SKM-1 (cell line): ENCODE measurements around the gene ITIH1.
"Not testable (repeated sequence)": the region's sequence is repeated elsewhere in the genome, so short reads cannot be mapped to it uniquely, and the experiment has no call there.

Experiments
- DNase-seq: peaks from one replicate; lab custom pipeline; 2025; ENCODE audit not compliant: unreplicated experiment; lab: John Stamatoyannopoulos, UW

The ITIH1 gene, protein sequence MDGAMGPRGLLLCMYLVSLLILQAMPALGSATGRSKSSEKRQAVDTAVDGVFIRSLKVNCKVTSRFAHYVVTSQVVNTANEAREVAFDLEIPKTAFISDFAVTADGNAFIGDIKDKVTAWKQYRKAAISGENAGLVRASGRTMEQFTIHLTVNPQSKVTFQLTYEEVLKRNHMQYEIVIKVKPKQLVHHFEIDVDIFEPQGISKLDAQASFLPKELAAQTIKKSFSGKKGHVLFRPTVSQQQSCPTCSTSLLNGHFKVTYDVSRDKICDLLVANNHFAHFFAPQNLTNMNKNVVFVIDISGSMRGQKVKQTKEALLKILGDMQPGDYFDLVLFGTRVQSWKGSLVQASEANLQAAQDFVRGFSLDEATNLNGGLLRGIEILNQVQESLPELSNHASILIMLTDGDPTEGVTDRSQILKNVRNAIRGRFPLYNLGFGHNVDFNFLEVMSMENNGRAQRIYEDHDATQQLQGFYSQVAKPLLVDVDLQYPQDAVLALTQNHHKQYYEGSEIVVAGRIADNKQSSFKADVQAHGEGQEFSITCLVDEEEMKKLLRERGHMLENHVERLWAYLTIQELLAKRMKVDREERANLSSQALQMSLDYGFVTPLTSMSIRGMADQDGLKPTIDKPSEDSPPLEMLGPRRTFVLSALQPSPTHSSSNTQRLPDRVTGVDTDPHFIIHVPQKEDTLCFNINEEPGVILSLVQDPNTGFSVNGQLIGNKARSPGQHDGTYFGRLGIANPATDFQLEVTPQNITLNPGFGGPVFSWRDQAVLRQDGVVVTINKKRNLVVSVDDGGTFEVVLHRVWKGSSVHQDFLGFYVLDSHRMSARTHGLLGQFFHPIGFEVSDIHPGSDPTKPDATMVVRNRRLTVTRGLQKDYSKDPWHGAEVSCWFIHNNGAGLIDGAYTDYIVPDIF

DNA sequence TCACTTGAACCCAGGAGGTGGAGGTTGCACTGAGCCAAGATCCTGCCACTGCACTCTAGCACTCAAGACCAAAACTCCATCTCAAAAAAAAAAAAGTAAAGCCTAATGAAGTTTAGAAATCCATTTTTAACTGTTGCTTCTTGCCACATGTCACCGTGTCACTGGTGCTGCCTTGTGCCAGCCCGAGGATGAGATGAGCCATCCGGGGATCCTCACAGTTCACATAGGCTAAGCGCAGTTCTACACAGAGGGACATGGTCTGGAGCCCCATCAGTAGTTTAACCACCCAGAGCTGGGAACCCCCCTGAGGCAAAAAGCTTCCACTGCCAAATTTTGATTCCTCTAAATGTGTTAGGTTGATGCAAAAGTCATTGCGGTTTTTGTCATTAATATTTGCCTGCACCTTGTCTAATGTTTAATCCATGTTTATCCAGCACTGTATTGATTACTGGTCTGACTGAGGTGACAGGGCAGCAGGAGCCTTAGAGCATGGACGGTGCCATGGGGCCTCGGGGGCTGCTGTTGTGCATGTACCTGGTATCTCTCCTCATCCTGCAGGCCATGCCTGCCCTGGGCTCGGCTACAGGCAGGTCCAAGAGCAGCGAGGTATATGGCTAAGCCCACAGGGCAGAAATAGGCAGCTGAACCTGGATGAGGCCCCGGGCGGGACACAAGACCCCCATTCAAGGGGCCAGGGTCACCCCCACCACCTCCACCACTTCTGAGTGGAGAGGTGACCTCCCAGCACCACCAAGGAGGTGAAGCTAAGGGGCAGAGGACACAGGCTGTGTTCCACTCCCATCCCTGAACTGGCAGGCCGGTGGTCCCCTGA lies at the start of gene ITIH1:
ITIH1 (plus strand) TSS at position 473 of the 832 bp plus-strand sequence; CDS start at position 490, 17 bp downstream.
- DNase-seq, result no peak

DNA sequence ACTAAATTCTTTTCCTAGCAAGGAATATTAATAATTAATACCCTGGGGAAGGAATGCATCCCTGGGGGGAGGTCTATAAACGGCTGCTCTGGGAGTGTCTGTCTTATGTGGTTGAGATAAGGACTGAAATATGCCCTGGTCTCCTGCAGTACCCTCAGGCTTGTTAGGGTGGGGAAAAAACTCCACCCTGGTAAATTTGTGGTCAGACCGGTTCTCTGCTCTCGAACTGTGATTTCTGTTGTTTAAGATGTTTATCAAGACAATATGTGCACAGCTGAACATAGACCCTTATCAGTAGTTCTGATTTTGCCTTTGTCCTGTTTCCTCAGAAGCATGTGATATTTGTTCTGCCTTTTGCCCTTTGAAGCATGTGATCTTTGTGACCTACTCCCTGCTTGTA lies 48.6 kb upstream of the ITIH1 start:
- not testable (repeated sequence) for DNase-seq

DNA sequence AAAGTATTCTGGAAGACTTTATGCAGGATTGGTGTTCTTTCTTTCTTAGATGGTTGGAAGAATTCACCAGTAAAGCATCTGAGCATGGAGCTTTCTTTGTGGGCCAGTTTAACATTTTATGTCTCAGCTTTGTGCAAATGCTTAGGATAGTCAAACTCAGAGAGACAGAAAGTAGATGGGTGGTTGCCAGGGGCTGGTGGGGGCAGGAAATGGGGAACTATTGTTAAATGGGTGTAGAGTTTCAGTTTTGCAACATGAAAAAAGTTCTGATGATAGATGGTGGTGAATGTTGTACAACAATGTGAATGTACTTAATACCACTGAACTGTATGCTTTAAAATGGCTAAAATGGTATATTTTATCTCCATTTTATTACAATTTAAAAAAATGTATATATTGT lies 46.7 kb upstream of the ITIH1 start:
- no peak for DNase-seq

DNA sequence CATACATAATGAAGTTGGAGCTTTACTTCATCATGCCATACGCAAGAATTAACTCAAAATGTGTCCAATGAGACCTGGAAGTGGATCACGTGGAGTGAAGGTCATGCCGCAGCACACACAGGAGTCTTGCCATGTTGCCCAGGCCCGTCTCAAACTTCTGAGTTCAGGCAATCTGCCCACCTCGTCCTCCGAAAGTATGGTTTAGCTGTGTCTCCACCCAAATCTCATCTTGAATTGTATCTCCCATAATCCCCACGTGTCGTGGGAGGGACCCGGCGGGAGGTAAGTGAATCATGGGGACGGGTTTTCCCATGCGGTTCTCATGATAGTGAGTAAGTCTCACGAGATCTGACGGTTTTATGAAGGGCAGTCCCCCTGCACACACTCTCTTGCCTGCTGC lies 45.8 kb upstream of the ITIH1 start:
- no peak for DNase-seq

DNA sequence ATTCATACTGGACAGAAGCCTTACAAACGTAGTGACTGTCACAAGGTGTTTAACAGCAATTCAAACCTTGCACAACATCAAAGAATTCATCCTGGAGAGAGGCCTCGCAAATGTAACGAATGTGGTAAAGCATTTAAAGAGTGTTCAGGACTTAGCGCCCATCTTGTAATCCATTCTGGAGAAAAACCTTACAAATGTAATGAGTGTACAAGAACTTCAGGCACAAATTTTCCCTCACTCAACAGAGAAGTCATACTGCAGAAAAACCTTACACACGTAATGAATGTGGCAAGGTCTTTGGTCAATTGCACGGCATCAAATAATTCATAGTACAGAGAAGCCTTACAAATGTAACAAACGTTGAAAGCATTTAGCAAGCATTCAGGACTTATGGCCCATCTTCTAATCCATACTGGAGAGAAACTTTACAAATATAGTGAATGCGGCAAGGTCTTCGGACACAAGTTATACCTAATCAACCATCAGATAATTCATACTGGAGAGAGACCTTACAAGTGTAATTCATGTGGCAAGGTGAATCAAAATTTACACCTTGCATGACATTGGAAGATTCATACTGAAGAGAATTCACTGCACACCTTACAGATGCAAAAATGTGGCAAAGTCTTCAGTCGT lies 44.0 kb upstream of the ITIH1 start:
- DNase-seq, result no peak

DNA sequence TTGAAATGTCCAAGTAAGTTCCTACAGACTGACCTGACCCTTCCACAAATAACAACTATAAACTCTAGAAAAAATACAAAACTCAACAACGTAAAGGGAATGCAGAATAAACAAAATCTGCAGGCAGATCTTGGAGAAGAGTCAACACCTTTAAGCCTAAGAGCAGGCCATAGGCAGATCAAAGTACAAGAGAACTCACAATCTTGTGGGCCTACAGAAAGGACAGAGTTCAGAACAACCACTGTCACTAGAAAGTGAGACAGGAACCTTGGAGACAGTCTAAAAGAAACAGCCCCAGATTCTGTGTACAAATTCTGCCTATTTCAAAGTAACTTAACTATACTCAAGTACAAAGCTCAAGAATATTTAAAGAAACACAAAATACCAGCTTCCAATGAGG lies 37.7 kb upstream of the ITIH1 start:
- DNase-seq, result no peak

DNA sequence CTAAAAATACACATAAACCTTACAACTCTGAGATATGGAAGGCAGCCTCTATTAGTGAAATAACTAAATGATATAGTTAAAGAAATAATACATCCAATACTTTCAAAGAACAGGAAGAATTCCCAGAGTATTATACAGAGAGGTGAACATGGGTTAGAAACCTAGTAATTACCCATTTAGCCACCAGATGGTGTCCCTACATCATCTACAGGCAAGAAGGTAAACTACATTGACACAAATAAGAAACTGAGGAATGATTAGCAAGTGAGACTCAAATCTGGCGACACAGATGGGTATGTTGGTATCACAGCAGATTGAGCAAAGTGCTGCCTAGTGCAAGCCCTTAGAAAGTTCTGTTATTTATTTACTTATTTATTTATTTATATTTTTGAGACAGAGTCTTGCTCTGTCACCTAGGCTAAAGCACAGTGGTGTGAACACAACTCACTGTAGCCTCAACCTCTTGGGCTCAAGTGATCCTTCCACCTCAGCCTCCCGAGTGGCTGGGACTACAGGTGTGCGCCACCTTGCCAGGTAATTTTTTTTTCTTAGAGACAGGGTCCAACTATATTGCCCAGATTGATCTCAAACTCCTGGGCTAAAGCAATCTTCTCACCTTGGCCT lies 34.9 kb upstream of the ITIH1 start:
- DNase-seq, result no peak

DNA sequence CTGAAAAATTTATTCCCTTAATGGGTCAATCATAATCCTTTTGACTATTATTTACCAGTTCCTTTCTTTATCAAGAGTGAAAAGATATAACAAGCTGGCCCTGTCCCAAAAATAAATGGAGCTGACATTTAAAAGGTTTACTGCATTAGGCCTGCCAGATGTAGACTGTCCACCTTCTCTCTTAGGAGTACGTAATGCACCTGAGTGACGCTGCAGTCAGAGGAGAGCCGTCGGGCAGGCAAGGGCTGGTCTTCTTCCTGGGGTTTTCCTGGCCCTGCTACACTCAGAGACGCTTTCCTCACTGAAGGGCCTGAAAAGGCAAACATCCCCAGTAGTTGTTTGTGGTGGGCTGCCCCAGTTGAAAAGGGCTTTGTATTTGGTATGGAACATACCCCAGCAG lies 34.2 kb upstream of the ITIH1 start:
- DNase-seq, result no peak

DNA sequence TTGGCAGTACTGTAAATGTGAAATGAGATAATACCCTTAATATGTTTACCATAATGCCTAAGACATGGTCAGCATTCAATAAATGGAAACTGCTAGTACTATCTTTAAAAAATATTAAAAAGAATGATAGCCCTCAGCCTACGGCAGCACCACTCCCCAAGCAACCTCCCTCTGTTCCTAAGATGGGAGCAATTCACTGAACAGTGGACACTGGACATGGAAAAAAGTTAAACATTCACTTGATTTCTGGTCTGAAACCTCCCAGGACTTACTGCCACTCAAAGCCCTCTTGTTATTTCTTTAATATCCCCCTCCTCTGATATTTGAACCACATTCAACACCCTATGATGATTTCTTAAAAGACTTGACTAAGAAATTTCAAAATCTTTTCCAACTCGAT lies 33.7 kb upstream of the ITIH1 start:
- no peak for DNase-seq

DNA sequence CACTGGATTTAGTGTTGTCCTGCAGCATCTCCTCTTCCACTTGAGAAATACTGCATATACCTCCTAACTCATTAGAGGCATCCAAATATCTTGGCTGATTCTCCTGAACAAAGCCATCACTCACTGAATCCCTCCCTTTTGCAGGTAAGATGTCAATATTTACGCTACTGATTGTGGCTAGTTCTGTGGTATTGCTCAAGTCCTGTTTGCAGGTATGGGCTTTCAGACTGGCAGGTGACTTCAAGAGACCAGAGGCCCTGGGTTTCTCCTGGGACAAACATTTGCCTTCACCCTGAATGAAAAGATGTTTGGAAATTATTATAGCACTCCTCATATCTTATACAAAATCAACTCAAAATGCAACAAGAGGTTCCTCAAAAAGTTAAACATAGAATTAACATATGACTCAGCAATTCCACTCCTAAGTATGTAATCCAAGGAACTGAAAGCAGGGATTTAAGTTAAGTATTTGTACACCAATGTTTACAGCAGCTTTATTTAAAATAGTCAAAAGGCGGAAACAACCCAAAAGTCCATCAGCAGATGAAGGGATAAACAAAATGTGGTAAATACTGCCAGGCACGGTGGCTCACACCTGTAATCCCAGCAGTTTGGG lies 25.2 kb upstream of the ITIH1 start:
- DNase-seq, result no peak

DNA sequence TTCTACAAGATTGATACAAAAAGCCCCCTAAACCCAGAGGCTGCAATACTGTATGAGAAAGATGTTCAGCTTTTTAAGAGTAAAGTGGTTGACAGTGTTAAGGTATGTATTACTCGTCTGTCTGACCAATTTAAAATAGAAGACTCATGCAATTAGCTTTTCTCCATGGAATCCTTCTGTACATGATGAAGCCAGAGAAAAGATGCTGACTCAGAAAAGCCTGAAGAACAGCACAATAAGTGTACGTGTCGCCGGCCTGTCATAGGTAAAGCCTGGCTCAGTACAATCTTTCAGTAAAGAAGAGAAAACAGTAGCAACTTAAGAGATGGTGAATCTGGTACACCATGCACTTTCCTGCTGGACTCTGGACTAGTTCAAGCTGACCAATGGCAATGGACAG lies 23.0 kb upstream of the ITIH1 start:
- no peak for DNase-seq

DNA sequence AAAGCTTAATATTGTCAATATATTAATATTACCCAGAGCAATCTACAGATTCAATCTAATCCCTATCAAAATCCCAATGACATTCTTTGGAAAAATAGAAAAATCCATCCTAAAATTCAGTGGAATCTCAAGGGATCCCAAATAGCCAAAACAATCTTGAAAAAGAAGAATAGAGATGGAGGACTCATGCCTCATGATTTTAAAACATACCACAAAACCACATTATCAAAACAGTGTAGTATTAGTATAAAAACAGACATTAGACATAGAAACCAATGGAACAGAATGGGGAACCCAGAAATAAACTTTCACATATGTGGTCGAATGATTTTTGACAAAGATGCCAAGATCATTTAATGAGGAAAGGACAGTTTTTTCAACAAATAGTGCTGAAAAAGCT lies 21.3 kb upstream of the ITIH1 start:
- no peak for DNase-seq

DNA sequence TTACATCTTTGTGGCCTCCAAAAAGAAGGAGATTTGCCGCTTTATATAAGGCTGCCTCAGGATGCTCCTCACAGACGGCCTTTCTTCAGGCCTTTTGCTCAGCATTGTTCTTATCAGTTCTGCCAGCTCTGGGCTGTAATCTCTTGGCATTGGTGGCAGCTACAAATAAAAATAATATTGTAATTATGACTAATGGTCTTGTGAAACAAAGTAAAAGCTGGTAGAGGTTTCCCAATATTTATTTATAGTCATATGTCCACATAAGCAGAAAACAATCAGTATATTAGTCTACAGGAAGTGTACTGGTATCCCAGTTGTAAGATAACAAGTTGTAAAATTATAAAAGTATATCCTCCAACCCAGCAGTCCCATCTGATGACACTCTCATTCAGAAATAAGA lies 13.9 kb upstream of the ITIH1 start:
- no peak for DNase-seq

DNA sequence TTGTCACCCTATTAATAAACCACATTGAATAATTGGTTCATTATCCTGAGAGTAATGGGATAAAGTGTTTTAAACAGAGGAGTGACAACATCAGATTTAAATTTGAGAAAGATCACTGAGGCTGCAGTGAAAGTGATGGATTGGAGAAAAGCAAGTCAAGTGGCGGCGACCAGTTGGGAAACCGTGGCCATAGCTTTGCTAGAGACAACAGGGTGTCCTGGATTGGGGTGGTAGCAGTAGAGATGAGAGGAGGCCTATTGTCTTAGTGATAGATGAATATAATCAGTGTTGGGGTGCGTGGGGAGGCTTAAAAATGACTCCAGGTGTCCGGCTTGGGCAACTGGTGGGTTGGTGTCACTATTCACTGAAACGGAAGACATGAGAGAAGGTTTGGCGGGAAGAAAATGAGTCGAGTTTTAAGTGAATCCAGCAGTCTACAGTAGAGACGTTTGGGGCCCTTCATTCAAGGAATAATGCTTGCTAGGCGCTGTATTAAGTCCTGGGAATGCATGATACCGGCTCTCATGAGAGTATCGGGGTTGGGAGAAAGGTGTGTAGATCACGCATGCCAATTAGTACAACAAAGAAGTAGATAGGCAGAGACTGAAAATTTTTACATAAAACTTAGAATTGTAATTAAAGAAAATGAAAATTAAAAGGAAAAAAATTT lies 7.5 kb upstream of the ITIH1 start:
- no peak for DNase-seq

DNA sequence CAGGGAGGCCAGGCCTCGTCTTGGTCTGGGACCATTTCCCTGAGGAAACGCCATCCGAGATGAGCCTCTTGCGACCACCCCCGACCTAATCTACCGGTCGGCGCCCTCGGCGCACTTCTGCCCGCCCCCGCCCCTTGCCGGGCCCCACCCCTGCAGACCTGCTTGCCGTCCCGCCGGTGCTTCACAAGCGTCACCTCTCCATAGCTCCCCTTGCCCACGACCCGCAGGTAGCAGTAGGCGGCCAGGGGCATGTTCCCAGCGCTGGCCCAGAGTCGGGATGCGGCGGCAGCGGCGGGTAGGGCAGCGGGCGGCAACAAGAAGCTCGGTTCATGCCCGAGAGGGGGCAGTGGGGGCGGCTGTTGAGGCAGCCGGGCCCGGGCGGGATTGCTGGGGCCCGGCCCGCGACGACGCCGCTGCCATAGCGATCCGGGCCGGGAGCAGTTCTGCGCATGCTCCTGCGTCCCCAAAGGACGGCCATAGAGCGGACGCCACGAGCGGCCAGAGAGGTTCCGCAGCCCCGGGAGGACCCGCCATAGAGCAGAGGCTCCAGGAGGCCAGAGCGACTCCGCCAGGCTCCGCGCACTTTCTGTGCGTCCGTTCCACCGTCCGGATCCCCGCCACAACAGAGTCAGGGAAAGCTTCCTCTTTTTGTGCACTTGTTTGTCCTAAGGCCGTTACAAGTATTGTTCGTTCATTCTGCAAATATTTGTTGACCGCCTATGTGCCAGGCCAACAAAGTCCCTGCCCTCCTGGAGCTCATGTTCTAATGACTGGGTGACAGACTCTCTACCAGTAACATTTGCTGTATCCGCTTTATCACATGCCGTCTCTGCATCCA lies 6.7 kb upstream of the ITIH1 start, which contains the start of gene NEK4:
NEK4 (minus strand) TSS at position 445 of the 838 bp plus-strand sequence; CDS start at position 251, 194 bp downstream.
- DNase-seq, result peak; percentile 95

DNA sequence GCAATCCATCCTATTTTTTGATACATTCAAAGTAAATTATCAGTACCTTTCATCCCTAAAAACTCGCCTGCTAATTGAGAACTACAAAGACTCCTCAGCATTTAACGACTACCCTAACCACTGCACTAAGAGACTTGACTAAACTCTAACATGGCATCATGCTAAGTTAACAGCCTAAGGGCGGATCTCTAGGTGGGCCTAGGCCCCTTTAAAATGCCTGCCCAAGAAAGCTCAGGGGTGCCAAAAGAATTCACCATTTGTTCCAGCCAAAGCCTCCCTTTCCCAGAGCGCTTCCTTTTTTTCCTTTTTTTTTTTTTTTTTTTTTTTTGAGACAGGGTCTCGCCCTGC lies 6.1 kb upstream of the ITIH1 start:
- DNase-seq, result no peak

DNA sequence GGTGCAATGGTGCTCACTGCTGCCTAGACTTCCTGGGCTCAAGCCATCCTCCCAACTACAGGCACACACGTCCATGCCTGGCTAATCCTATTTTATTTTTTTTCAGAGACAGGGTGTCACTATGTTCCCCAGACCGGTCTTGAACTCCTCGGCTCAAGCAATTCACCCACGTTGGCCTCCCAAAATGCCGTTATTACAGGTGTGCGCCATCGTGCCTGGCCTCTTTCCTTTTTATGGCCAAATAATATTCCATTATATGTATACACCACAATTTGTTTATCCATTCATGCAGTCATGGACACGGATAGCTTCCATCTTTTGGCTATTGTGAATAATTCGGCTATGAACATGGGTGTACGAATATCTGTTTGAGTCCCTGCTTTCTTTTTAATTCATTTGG lies 5.7 kb upstream of the ITIH1 start:
- no peak for DNase-seq

DNA sequence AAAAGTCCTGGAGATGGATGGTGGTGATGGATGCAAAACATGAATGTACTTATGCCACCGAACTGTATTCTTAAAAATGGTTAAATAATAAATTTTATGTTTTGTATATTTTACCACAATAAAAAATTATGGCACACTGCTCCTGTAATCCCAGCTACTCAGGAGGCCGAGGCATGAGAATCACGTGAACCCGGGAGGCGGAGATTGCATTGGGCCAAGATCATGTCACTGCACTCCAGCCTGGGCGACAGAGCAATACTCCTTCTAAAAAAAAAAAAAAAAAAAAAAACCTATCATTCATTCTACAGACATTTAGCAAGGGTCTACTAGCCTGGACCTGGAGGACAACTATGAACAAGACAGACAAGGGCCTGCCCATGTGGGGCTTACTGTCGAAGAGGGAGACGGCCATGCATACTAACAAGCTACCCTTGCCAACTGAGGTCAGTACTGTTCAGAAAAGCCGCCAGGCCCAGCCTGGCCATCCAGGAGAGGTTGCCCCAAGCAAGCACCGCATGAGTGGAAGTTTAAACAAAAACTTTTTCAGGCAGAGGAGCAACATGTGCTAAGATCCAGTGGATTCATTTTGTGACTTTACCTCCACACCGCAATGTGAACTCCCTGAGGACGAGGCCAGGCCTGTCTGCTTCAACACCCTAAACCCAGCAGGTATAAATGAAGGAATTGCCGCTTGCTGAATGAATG lies 3.9 kb upstream of the ITIH1 start:
- DNase-seq, result no peak
